Mesenteric fat pad (tissue), 1 donor: ENCODE data around the gene HCN1. TPM values are rescaled to one million over a fixed set of nuclear protein-coding genes. Genes with fewer than 3 reads are reported as not detected.
"Not testable (repeated sequence)": the region's sequence is repeated elsewhere in the genome, so short reads cannot be mapped to it uniquely, and the experiment has no call there.

Experiments used
- DNase-seq: peaks from one replicate; pipeline ENCODE4 v3.0.0-alpha.2; 2020; ENCODE audit warnings: low spot score
- total RNA-seq: library from RNA; stranded (reverse); fragmentation: NEBNext Ultra II Directional; extraction: Animal tissue kit (Norgen Biotek cat#: 25700); gene quantifications from one replicate; pipeline ENCODE4 v1.2.1, GENCODE V29; 2021
- donor health status: DM: yes; HTN: yes; CAD: no.

HCN1 gene
- total RNA-seq, 1 donor from 2014 or later = not detected

DNA sequence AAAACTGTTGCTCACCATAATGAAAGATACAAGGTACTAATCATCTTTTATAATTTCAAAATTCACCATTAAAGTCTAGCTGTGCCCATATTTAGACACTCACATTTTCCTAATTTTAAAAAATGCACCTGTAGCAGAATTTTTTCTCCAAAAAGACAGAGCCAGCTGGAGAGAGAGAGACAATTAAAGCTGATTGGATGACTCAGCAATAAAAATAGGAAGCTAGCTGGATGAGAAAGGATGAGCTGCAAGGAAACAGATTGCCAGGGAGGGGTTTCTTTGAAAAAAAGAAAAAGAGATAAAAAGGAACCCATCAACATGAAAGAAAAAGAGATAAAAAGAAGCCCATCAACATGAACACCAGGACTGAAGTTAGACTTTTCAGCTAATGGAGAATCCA lies 73.8 kb downstream of the HCN1 start:
- no peak for DNase-seq

DNA sequence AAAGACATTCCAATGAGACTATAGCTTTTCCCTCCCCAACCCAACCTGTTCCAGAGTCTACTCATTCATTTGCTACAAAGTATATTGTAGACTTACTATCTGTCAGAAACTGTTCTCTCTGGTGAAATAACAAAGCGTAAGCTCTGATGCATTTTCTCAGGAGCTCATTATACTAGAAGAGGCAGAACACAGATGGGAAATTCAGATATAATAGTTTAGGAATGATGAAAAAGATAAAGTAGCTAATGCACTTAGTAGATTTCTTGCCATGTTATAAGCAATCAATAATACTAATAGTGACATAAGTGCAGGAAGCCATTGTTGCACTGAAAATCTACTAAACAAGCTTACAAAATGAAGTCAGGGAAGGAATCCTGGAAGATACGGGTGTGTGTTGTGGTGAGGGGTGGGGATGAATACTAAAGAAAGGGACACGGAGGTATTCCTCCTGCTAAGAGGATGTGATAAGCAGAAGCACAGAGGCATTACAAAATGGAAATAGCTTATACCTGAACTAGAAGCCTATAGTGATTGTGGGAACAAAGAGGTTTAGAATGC lies 78.2 kb downstream of the HCN1 start:
- DNase-seq = no peak

DNA sequence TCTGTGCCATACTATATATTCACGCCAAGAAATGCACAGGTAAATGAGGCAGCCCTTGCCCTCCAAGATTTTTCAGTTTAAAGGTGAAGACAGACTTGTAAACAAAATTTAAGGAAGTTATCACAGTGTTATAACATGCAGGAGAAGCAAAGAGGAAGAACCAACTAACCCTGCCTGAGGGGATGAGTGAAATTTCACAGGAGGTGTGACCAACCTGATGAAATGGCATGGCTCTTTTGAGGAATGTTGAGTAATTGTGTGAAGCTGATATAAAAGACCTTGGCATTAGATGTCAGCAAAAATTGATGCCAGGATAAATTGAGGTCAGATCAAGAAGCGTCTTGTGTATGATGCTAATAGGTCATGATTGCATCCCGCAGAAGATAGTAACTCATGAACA lies 86.5 kb downstream of the HCN1 start:
- DNase-seq = no peak

- no peak for DNase-seq
Observed at GRCh38 chr5:45604092-45604491, 92.1 kb downstream of the HCN1 start.

DNA sequence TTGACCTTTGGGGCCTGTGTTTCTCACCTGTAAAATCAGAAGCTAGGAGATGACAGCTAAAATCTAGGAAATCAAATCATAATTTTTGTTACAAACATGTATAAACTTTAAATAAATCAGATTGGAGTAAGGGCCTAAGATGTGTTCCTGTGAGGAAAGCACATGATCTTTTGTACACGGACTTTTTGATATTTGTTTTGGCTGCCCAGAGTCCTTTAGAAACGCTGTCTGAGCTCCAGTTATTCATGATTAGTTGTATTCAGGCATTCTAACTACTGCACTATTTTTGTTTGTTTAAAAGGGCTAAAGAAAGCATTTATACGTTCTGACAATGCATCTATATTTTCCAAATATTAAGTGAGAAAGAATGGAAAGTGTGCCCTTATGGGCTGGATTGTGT lies 94.8 kb downstream of the HCN1 start:
- no peak for DNase-seq

DNA sequence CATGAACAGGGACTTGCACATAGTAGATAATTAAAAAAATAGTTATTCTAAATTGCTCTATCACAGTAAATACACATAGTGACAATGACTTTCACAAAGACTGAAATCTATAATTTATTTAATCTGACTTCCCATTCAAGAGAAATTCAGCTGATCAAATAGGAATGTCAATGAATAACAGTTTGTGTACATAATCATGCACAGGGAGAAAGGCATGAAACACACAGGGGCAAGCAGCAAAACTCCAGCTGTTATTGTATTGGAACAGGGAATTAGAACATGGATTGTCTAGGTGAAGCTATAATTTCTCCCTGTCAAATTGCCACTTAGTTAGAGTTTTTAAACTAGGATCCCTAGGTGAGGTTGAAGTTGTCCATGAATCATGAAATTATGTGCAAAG lies 99.9 kb downstream of the HCN1 start:
- DNase-seq = no peak

DNA sequence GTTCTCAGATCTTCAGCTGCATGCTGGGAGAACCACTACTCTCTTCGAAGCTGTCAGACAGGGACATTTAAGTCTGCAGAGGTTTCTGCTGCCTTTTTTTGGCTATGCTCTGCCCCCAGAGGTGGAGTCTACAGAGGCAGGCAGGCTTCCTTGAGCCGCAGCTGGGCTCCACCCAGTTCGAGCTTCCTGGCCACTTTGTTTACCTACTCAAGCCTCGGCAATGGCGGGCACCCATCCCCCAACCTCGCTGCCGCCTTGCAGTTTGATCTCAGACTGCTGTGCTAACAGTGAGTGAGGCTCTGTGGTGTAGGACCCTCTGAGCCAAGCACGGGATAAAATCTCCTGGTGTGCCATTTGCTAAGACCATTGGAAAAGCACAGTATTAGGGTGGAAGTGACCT lies 110.2 kb downstream of the HCN1 start:
- DNase-seq = not testable (repeated sequence)

DNA sequence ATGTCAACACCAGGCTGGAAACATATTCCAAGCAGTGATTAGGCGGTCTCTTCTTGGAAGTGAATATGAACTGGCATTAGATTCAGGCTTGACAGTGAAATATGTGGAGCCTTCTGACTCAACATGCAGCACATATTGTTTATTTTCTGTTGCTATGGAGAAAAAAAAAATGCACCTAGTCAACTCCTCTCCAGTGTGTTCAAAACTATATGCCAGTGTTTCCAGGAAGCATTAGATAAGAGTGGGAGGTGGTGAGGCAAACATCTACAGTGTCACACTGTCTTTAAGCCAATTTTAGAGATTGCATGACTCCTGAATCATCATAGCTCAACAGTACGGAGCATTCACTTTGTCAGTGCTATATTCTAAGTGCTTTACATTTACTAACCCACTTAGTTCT lies 117.9 kb downstream of the HCN1 start:
- no peak for DNase-seq

GRCh38 chr5:45568813-45569212 lies 127.4 kb downstream of the HCN1 start:
- DNase-seq = no peak

DNA sequence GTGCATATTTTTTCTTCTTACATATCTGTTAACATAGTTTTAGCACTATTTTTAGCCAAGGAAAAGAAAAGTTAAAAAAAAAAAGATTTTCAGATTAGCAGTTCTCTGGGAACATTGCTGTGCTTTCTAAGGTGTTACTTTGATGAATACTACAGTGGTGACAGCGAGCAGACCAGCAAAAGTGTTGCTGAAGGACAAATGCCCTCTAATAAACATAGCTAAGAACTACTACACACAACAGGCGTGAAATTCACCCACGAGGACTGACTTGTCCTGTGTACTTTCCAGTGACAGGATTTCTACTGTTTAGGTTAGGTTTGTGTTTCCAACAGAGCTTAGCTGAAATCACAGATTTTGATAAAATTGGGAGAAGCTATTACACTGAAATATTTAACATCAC lies 153.8 kb downstream of the HCN1 start:
- DNase-seq = no peak

GRCh38 chr5:45533663-45534062 lies 162.5 kb downstream of the HCN1 start:
- DNase-seq = no peak

DNA sequence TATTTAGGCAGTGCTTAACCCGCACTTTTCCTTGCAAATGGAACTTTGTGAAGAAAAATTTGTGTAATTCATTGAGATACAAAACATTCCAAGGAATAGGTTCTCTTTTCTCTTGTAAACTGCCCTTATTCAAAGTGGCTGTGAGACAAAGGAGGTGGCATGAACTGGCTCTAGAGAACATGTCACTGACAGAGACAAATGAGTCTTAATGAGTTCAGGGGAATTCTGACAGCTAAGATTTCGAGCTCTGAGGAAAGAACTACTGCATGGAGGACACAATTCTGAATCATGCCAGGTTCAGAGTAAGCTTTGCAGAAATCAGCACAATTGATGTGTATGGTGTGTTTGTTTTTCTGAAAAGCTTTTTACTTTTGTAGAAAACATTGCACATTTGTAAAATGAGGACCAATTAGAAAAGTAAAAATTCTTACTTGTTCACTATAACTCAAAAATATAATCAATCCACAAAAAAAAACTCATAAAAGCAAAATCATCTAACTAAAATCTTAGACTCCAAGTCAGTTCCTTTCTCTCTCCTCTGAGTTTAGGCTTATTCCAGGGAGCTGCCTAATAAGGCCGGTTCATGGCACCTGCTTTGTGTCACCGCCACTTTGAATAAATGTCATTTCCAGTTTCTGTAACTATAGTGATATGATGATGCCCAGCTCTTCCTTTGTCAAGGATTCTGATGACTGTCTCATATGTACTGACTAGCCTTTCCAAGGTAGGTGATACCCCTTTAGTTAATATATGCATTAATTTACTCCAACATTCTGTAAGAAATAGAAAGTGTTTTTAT lies 163.2 kb downstream of the HCN1 start:
- no peak for DNase-seq

DNA sequence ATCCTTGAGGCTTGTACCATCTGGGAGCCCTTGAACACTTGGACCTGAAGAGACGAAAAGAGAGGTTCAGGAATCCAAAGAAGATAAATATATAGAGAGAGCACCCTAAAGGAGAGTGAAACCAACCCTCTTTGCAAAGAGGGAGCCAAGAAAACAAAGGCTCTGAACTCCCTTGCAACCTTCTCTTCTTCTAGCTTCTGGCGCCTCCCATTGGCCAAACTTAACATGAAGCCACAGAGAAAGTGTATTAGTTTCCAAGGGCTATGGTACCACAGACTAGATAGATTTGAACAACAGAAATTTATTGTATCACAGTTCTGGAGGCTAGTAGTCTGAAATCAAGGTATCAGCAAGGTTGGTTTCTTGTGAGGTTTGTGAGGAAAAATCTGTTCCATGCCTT lies 175.1 kb downstream of the HCN1 start:
- DNase-seq = no peak

DNA sequence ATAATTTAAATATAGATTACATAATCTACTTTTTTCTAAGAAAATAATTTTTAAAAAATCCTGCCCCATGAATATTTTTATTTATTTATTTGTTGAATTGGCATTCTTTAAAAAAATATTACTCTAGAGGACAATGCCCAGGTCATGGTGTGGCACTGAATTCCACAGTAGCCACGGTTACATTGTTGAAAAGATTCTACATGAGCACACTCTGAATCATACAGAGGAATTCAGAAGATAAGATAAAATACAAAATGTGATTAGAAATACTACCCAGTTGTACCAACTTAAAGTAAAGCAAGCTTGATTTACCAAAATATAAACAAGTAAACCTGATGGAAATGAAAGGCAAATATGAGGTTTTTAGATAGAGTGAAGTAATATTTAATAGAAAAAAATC lies 183.7 kb downstream of the HCN1 start:
- no peak for DNase-seq

- no peak for DNase-seq
Observed at GRCh38 chr5:45509371-45509770, 186.8 kb downstream of the HCN1 start.

DNA sequence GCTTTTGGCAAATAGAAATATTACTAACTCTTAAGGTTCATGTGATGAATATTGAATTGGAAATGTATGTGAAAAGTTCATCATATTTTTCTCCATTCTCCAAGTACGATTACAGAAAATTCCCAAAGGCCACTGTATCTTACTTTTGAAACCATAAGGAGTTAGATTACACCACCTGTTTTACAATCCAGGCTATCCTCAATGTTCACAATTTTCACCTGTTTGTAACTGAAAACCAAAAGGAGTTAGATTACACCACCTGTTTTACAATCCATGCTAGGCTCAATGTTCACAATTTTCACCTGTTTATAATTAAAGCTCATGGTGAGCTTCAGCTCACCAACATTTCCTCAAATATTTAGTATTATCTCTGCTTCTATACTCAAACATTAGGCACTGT lies 188.0 kb downstream of the HCN1 start:
- no peak for DNase-seq

DNA sequence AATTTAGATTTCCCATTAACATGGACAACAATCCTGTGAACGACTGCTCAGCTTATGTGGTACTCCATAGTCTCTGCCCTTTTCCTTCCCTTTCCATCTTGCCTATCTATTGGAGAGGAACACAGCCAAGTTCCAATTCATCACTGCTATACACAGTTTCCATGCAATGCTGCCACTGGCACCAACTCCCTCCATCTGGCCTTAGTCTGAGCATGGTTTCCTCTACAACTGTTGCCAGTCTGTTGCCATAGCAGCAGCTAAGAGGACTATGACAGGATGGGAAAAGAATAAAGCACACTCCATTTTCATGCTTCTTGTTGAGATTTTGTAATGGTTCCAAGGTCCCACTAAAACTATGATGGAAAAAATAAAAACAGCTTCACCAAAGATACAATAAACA lies 189.0 kb downstream of the HCN1 start:
- DNase-seq = no peak

- DNase-seq = not testable (repeated sequence)
Observed at GRCh38 chr5:45499006-45499405, 197.2 kb downstream of the HCN1 start.

DNA sequence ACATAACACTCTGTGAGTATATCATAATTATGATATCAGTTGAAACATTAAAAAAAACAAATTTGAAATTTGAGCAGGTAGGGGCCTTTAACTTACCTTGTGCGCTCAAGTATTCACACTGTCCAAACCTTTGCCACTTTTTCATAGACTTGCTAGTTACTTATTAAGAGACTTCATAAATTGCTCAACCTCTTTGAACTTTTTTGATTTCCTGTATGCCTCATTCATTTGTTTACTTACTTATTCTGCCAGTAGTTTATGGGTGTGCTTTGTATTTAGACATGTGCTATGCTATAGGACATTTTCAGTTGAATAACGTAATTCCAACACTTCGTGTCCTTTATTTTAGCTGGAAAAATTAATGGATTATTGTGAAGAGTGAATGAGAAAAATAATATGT lies 204.8 kb downstream of the HCN1 start:
- DNase-seq = no peak

DNA sequence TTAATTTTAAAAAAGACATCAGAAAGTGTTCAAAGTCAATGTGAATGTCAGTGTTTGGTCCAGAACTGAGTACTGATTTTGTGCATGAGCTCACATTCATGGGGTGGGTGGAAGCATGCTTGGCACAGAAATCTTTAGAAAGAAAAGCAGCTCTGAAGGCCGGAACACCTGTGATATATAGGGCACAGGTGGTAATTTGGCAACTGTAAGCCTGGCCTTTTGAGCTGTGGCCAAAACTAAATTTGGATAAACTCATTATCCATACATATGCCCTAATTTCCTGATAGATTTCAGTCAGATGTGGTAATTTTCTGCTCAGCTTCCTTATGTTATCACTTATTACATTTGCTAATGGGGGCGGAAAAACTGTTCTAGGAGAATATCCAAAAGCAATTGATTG lies 211.4 kb downstream of the HCN1 start:
- no peak for DNase-seq

DNA sequence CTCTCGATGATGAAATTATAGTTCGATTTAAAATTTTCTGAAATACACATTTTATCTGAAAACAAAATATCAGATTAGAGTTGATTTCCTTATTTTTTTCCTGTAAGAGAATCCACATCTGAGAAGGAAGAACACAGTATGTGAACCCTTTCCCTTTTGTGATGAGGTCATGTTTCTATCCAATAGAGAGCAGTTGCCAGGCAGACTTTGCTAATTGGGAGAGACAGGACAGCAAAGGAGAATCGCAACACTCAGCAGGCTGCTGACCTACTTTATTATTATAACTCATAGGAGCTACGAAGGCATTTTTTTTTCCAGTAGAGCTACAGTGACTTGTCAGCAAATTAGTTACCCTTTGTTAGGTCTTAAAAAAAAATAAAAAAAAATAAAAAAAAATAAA lies 242.1 kb downstream of the HCN1 start:
- no peak for DNase-seq

GRCh38 chr5:45444856-45445255 lies 251.3 kb downstream of the HCN1 start:
- DNase-seq = not testable (repeated sequence)

GRCh38 chr5:45440466-45440865 lies 255.7 kb downstream of the HCN1 start:
- DNase-seq = no peak
